ENCODE results near the gene LMO1. TPM values are rescaled to one million over a fixed set of nuclear protein-coding genes. Genes with fewer than 3 reads are reported as not detected.

Gene LMO1
- total and polyA plus RNA-seq, 10 of the 15 experiments (the other 5 are each of a cell fraction or from before 2014, with no cell fraction given), result not detected

DNA sequence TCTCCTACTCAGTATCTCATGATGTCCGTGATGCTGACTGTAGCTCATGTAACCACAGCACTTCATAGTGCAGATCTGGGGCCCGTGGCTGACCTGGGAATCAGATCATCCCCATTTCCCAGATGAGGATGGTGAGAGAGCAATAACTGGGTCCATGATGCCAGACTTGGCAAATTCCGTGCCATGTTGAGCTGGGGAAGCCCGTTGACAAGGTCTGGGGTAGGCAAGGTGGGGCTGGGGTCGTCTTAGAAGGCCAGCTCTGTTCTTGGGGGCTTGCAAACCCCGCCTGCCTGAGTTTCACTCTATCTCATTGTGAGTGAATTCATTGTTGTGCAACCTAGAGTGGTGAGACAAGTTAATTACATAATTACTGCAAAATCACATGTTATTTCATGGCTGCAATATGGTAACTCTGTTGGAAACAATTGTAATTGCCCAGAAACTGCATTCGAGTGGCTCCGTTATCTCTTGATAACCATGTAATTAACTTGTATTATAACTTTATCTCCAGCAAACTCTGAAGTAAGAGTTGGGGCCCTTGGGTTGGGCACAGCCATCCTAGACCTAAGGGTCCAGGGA lies 41.7 kb downstream of the LMO1 start (continued):
- TF ChIP-seq, protein P1, sequence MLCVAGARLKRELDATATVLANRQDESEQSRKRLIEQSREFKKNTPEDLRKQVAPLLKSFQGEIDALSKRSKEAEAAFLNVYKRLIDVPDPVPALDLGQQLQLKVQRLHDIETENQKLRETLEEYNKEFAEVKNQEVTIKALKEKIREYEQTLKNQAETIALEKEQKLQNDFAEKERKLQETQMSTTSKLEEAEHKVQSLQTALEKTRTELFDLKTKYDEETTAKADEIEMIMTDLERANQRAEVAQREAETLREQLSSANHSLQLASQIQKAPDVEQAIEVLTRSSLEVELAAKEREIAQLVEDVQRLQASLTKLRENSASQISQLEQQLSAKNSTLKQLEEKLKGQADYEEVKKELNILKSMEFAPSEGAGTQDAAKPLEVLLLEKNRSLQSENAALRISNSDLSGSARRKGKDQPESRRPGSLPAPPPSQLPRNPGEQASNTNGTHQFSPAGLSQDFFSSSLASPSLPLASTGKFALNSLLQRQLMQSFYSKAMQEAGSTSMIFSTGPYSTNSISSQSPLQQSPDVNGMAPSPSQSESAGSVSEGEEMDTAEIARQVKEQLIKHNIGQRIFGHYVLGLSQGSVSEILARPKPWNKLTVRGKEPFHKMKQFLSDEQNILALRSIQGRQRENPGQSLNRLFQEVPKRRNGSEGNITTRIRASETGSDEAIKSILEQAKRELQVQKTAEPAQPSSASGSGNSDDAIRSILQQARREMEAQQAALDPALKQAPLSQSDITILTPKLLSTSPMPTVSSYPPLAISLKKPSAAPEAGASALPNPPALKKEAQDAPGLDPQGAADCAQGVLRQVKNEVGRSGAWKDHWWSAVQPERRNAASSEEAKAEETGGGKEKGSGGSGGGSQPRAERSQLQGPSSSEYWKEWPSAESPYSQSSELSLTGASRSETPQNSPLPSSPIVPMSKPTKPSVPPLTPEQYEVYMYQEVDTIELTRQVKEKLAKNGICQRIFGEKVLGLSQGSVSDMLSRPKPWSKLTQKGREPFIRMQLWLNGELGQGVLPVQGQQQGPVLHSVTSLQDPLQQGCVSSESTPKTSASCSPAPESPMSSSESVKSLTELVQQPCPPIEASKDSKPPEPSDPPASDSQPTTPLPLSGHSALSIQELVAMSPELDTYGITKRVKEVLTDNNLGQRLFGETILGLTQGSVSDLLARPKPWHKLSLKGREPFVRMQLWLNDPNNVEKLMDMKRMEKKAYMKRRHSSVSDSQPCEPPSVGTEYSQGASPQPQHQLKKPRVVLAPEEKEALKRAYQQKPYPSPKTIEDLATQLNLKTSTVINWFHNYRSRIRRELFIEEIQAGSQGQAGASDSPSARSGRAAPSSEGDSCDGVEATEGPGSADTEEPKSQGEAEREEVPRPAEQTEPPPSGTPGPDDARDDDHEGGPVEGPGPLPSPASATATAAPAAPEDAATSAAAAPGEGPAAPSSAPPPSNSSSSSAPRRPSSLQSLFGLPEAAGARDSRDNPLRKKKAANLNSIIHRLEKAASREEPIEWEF (IDR thresholded peaks at IDR 0.05; ENCODE audit: insufficient replicate concordance, low read depth, low read length), result no peak

DNA sequence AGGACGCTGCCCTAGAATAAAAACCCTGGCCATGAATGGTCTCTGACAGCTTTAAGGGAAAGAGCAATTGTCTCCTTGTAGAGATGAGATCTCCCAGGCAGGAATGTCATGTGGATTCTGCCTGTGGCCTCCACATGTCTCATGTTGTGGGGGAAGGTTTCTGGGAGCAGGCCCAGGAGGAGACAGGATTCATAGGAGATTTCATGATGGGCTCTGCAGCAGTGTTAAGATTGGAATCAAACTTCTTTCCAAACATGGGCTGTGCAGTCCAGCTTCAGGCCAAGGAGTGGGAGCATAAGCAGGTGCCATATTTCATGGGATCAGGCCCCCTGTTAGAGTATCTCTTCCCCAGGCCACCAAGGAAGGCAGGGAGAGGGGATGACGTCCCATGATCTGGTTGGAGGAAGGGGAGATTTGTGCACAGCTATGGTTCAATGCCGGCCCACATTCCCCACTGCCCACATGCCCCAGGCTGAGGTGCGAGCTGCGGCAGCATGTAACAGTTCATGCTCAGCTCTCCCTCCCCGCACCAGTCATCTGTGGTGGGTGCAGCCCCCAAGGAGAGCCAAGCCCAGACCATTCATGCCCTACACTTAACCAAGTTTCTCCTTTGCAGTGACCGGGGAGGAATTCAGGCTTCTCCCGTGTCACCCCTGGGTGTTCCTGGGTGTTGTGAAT lies 42.5 kb downstream of the LMO1 start:
- FAIRE-seq, result no peak
- H4K20me1 ChIP-seq (ENCODE audit: control insufficient read depth, insufficient read depth), result no peaks in the 10 kb centered on the region
- no peak for TF ChIP-seq IKZF1 (conservative IDR thresholded peaks at IDR 0.05)
- no peak for TF ChIP-seq JUNB (IDR thresholded peaks at IDR 0.05)
- no peak for TF ChIP-seq E2F4 (IDR thresholded peaks at IDR 0.05; ENCODE audit: low read depth, low read length)
- TF ChIP-seq CTCF (IDR thresholded peaks at IDR 0.05 in 2 of 3, conservative IDR thresholded peaks at IDR 0.05 in 1 of 3; ENCODE audit: control insufficient read depth in 2 of 3, extremely low read depth in 1 of 3, insufficient read depth in 1 of 3, low read depth in 3 of 3, low read length in 3 of 3), result no peak
- TF ChIP-seq ZNF24 (IDR thresholded peaks at IDR 0.05), result no peak
- TF ChIP-seq RBBP5 (conservative IDR thresholded peaks at IDR 0.05), result no peak
- TF ChIP-seq IRF4 (IDR thresholded peaks at IDR 0.05; ENCODE audit: low read depth, low read length), result no peak
- no peak for TF ChIP-seq BRCA1 (IDR thresholded peaks at IDR 0.05; ENCODE audit: low read depth, low read length)
- TF ChIP-seq TBL1XR1 (IDR thresholded peaks at IDR 0.05; ENCODE audit: low read depth, low read length), result no peak
- TF ChIP-seq NR2F1 (conservative IDR thresholded peaks at IDR 0.05), result no peak
- no peak for TF ChIP-seq RUNX3 (IDR thresholded peaks at IDR 0.05; ENCODE audit: low read length)
- no peak overlapping the region for H3K4me2 ChIP-seq (ENCODE audit: control insufficient read depth, insufficient read depth)
- POLR2A ChIA-PET, result no interaction called here
- H3K79me2 ChIP-seq (ENCODE audit: control insufficient read depth, insufficient read depth, low read length), result no peaks in the 10 kb centered on the region
- no peak for ATAC-seq
- H3K9me3 ChIP-seq (replicated peaks; ENCODE audit: control insufficient read depth, insufficient read depth, low read length), result no peaks in the 10 kb centered on the region
- CTCF ChIA-PET, result interaction anchor here (0.9 to 6.6 kb wide), 13 partner anchors 7 to 689 kb away, joined by 3 to 66 read pairs (median 5); partner anchors contain the start of gene LMO1
- no TSS peak for BruUV-seq (replicated peaks)
- H3K4me1 ChIP-seq (ENCODE audit: control insufficient read depth, insufficient read depth, low read length), result no peaks in the 10 kb centered on the region; the same call in 1 of the 2 replicates
- no peak overlapping the region for H2AFZ ChIP-seq (ENCODE audit: control insufficient read depth, low read depth, low read length)
- SMC1A ChIA-PET (ENCODE audit: uncharacterized antibody, unreplicated experiment), result interaction anchor here (3.6 kb wide), 1 partner anchor 346 kb away, joined by 20 read pairs; no protein-coding TSS in a partner anchor
- DNase-seq (ENCODE audit: low read depth, low spot score), result no peak
- no peak overlapping the region for H3K9ac ChIP-seq (ENCODE audit: control insufficient read depth, insufficient read depth, low read length)
- H3K27ac ChIP-seq (ENCODE audit: control insufficient read depth, insufficient read depth), result no peak overlapping the region
- WGBS (ENCODE audit: insufficient coverage, insufficient replicate concordance, low lambda C conversion rate, missing lambda C conversion rate), result 54% methylated on average over 8 of the region's 8 CpGs
- in situ Hi-C loops (cut with MboI) (no loop called here), intact Hi-C loops (cut with micrococcal nuclease; ENCODE audit: unreplicated experiment) (loop anchor here (10.0 kb wide), 2 partner anchors 384 to 734 kb away; no protein-coding TSS in a partner anchor)
- H3K4me3 ChIP-seq, result no peak overlapping the region
- no peaks in the 10 kb centered on the region for H3K36me3 ChIP-seq (ENCODE audit: control insufficient read depth in 2 of 2, insufficient read depth in 2 of 2, low read length in 1 of 2)
- no peaks in the 10 kb centered on the region for H3K27me3 ChIP-seq (replicated peaks in 1 of 2; ENCODE audit: control insufficient read depth in 2 of 2, insufficient read depth in 2 of 2, low read length in 1 of 2)
- RAD21 ChIA-PET (ENCODE audit: unreplicated experiment), result interaction anchor here (1.1 to 3.6 kb wide), 5 partner anchors 28 to 373 kb away, joined by 3 to 16 read pairs (median 5); partner anchors contain the start of gene STK33

Measured in GM12878 (cell line).